ENCODE data around the gene GALNT17.
"Not testable (repeated sequence)": the region's sequence is repeated elsewhere in the genome, so short reads cannot be mapped to it uniquely, and the experiment has no call there.

GALNT17 gene

DNA sequence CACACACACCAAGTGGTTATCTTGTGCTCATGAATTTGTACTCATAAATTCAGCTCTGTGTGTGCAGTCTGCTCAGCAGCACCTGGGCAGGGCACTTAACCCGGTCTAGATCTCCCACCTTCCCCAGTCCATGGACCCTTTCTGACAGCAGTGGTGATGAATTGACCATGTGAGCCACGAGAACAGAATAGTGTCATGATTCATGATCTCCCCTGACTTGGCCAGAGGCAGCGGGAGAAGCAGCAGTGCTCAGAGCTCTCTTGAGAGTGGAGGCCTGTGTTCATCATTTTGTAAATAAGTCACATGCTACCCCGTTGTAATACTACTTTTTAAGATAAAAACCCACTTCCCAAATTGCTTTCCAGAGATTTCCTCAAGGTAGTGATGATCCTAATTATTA lies 74.2 kb downstream of the GALNT17 start:
- TF ChIP-seq, protein P1, sequence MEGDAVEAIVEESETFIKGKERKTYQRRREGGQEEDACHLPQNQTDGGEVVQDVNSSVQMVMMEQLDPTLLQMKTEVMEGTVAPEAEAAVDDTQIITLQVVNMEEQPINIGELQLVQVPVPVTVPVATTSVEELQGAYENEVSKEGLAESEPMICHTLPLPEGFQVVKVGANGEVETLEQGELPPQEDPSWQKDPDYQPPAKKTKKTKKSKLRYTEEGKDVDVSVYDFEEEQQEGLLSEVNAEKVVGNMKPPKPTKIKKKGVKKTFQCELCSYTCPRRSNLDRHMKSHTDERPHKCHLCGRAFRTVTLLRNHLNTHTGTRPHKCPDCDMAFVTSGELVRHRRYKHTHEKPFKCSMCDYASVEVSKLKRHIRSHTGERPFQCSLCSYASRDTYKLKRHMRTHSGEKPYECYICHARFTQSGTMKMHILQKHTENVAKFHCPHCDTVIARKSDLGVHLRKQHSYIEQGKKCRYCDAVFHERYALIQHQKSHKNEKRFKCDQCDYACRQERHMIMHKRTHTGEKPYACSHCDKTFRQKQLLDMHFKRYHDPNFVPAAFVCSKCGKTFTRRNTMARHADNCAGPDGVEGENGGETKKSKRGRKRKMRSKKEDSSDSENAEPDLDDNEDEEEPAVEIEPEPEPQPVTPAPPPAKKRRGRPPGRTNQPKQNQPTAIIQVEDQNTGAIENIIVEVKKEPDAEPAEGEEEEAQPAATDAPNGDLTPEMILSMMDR (IDR thresholded peaks at IDR 0.05; ENCODE audit: low read depth, low read length, missing control alignments): no peak
- no peak for DNase-seq (ENCODE audit: extremely low read depth, low read depth)
- H3K4me3 ChIP-seq (replicated peaks; ENCODE audit: low read depth, low read length): no peak overlapping the region

DNA sequence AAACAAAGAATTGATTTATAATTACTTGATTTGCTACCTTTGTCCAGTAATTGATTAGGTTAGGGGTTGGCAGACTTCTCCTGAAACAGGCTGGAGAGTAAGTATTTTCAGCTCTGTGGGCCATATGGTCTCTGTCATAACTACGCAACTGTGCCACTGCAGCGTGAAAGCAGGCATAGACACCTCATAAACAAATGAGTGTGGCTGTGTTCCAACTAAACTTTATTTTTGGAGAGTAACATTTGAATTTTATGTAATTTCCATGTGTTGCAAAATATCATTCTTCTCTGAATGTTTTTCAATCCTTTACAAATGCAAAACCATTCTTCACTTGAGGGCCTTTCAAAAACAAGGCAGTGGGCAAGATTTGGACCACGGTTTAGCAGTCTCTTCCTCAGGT lies 76.9 kb downstream of the GALNT17 start:
- no peak for DNase-seq (ENCODE audit: extremely low read depth, low read depth)
- TF ChIP-seq, protein P1 (IDR thresholded peaks at IDR 0.05; ENCODE audit: low read depth, low read length, missing control alignments): no peak
- no peak overlapping the region for H3K4me3 ChIP-seq (replicated peaks; ENCODE audit: low read depth, low read length)

DNA sequence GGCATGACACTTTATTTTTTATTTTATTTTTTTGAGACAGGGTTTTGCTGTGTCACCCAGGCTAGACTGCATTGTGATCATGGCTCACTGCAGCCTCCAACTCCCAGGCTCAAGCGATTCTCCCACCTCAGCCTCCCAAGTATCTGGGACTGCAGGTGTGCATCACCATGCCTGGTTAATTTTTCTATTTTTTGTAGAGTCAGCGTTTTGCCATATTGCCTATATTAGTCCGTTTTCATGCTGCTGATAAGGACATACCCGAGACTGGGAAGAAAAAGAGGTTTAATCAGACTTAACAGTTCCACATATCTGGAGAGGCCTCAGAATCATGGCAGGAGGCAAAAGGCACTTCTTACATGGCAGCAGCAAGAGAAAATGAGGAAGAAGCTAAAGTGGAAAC lies 77.5 kb downstream of the GALNT17 start:
- not testable (repeated sequence) for H3K4me3 ChIP-seq (replicated peaks; ENCODE audit: low read depth, low read length); DNase-seq (ENCODE audit: extremely low read depth, low read depth)

DNA sequence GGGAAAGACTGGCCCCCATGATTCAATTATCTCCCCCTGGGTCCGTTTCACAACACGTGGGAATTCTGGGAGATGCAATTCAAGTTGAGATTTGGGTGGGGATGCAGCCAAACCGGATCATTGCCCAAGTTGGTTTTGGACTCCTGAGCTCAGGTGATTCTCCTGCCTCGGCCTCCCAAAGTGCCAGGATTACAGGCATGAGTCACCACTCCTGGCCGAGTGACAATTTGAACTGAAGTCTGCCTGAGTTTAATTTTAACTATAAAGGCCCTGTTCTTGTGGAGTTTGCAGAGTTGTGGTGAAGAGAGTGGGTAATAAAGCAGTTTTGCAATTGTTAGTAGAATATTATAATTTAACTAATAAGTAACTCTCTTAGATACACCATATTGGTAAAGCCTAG lies 78.3 kb downstream of the GALNT17 start:
- H3K4me3 ChIP-seq (replicated peaks; ENCODE audit: low read depth, low read length): no peak overlapping the region
- DNase-seq (ENCODE audit: extremely low read depth, low read depth): no peak
- TF ChIP-seq, protein P1 (IDR thresholded peaks at IDR 0.05; ENCODE audit: low read depth, low read length, missing control alignments): no peak

DNA sequence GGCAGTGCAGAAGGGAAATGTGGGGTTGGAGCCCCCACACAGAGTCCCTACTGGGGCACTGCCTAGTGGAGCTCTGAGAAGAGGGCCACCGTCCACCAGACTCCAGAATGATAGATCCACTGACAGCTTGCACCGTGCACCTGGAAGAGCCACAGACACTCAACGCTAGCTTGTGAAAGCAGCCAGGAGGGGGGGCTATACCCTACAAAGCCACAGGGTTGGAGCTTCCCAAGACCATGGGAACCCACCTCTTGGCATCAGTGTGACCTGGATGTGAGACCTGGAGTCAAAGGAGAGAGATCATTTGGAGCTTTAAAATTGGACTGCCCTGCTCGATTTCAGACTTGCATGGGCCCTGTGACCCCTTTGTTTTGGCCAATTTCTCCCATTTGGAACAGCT lies 80.5 kb downstream of the GALNT17 start:
- not testable (repeated sequence) for H3K4me3 ChIP-seq (replicated peaks; ENCODE audit: low read depth, low read length); DNase-seq (ENCODE audit: extremely low read depth, low read depth)

DNA sequence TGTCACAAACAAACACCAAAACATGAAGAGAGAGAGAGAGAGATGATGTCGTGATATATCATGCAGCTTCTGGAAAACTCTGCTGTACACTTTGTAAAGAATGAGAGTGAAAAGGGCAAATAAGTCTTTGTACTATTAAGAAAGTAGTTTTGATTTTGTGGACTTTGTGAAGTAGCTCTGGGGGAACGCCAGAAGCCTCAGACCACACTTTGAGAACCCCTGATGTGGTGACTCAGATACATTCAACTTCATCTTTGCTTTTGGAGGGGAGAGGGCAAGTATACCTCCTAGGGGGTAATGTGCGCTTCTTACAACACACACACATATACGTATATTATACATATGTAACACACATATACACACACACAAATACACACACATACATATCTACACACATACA lies 84.3 kb downstream of the GALNT17 start:
- no peak for DNase-seq (ENCODE audit: extremely low read depth, low read depth)
- TF ChIP-seq, protein P1 (IDR thresholded peaks at IDR 0.05; ENCODE audit: low read depth, low read length, missing control alignments): no peak
- H3K4me3 ChIP-seq (replicated peaks; ENCODE audit: low read depth, low read length): no peak overlapping the region

DNA sequence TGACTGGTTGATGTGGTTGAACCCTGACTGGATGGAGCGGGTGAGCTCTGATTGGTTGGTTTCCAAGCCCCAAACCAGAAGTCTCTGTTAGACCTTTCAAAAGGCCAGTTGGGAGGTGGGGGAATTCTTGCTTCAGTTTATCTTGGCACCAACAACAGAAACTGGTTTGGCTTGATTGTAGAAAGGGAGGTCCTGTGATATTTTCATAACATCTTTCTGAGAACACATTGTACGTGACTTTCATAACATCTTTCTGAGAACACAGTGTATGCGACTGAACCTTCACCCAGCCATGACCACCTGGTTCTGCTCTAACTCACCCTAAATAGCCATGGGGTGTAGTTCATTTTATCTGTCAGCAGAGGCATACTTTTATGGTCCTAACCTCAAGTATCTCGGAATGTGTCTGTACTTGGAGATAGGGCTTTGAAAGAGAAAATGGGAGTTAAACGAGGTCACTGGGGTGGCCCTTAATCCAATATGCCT lies 88.3 kb downstream of the GALNT17 start:
- no peak overlapping the region for H3K4me3 ChIP-seq (replicated peaks; ENCODE audit: low read depth, low read length)
- no peak for DNase-seq (ENCODE audit: extremely low read depth, low read depth)
- TF ChIP-seq, protein P1 (IDR thresholded peaks at IDR 0.05; ENCODE audit: low read depth, low read length, missing control alignments): no peak

DNA sequence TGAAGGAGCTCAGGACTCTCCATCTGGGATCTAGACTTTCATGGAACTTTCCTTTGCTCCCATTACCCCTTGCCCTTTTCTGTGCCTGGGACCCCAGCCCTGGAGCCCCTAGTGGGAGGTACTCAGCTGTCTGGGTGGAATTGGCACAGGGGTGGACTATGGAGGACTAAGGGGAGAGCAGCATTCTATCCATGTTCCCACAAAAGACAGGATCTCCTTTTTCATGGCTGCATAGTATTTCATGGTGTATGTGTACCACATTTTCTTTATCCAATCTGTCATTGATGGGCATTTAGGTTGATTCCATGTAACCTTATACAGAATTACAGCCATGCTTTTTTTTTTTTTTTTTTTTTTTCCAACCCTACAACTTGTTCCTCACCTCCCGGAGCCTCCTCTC lies 89.1 kb downstream of the GALNT17 start:
- no peak overlapping the region for H3K4me3 ChIP-seq (replicated peaks; ENCODE audit: low read depth, low read length)
- TF ChIP-seq, protein P1 (IDR thresholded peaks at IDR 0.05; ENCODE audit: low read depth, low read length, missing control alignments): no peak
- DNase-seq (ENCODE audit: extremely low read depth, low read depth): no peak

Measured in HFF-Myc (cell line).